ENCODE results near the gene OPTN.

OPTN gene

GRCh38 chr10:13158401-13158800, 58.4 kb downstream of the OPTN start:
- DNase-seq (ENCODE audit: low read depth), result no peak
- TF ChIP-seq CTCF (IDR thresholded peaks at IDR 0.05; ENCODE audit: control insufficient read depth, insufficient read depth, low read depth, low read length, missing control alignments), result no peak
- H3K4me3 ChIP-seq (ENCODE audit: control insufficient read depth, low read depth, low read length), result no peak overlapping the region

DNA sequence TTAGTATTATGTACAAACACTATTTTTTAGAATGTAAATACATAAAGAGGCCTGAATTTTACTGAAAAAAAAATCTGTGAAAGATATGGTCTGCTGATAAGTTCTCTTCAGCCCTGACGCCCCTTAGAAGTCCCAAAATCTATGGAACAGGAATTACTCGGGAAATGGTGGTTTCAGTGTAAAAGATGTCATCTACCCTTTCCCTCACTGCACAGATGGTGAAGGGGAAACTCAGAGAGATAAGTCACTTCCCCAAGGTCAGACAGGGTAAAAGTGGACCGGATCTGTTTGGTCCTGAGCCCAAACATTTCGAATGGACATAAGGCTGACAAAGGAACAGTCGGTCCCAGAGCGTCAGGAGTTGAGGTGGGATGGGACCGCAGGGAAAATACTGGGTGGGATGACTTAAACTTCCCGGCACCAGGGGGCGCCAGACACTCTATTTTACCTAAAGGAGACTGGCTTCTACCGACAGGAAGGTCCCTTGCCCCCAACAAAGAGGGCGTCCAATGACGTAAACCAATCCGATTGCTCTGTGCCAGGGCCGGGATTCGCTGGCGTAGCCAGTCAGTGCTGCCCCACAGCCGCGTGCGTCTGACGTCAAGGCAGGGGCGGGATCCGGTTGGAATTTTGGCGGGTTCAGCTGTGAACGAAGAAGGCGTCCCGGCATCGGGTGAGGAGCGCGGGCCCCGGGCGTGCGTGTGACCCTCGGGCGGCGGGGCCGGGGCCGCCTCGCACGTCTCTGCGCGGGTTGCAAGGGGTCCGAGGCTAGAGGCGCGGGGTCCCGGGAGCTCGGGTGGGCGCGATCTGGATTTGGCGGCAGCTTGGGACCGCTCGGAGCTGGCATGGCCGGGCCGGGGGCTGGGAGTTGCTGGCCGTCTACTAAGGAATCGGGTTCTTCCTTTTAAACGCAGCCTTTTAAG, 61.2 kb downstream of the OPTN start, which contains the start of gene MCM10:
Gene MCM10, plus strand, starts transcription at position 625 of the 923 bp plus-strand sequence. CDS start 2,645 bp downstream, outside the sequence.
- peak; percentile 98 for DNase-seq (ENCODE audit: low read depth)
- TF ChIP-seq CTCF (IDR thresholded peaks at IDR 0.05; ENCODE audit: control insufficient read depth, insufficient read depth, low read depth, low read length, missing control alignments), result peak; percentile 81
- H3K4me3 ChIP-seq (ENCODE audit: control insufficient read depth, low read depth, low read length), result peak within 1 kb of the TSS; percentile 53

GRCh38 chr10:13161857-13162271, 61.9 kb downstream of the OPTN start:
- no peak for TF ChIP-seq CTCF (IDR thresholded peaks at IDR 0.05; ENCODE audit: control insufficient read depth, insufficient read depth, low read depth, low read length, missing control alignments)
- peak overlapping the region; percentile 53 for H3K4me3 ChIP-seq (ENCODE audit: control insufficient read depth, low read depth, low read length)
- no peak for DNase-seq (ENCODE audit: low read depth)

DNA sequence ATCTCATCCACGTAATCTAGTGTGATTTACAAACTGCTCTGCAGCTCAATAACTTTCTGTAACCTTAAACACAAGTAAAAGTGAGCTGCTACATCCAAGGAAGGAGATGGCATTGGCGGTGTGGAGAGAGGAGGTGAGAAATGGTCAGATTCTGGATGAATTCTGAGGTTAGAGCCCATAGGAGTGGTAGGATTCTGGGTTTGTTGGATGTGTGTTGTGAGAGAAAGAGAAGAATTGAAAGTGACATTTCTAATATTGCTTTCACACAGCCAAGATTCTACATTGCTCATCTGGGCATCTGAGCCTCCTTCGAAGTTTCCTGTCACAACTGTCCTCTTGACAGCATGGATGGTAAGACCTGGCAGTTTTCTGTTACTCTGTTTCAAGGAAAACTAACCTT, 63.9 kb downstream of the OPTN start:
- no peak for DNase-seq (ENCODE audit: low read depth)
- no peak for TF ChIP-seq CTCF (IDR thresholded peaks at IDR 0.05; ENCODE audit: control insufficient read depth, insufficient read depth, low read depth, low read length, missing control alignments)
- no peak overlapping the region for H3K4me3 ChIP-seq (ENCODE audit: control insufficient read depth, low read depth, low read length)

DNA sequence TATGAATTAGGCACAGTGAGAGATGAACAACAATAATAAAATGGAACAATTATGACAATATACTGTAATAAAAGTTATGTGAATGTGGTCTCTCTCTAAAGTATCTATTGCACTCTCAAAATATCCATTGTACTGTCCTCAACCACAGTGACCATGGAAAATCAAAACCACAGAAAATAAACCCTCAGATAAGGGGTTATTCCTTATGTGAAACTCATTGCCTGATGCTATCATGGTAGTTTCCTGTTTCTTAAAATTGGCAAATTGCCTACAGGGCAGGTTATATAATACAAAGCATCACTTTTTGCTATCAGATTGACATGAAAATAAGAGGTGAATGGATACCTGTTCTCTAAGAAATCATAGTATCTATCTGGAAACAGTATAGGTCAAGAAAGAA, 65.2 kb downstream of the OPTN start:
- H3K4me3 ChIP-seq (ENCODE audit: control insufficient read depth, low read depth, low read length), result no peak overlapping the region
- no peak for DNase-seq (ENCODE audit: low read depth)
- no peak for TF ChIP-seq CTCF (IDR thresholded peaks at IDR 0.05; ENCODE audit: control insufficient read depth, insufficient read depth, low read depth, low read length, missing control alignments)

- no peak for DNase-seq (ENCODE audit: low read depth)
- no peak for TF ChIP-seq CTCF (IDR thresholded peaks at IDR 0.05; ENCODE audit: control insufficient read depth, insufficient read depth, low read depth, low read length, missing control alignments)
- H3K4me3 ChIP-seq (ENCODE audit: control insufficient read depth, low read depth, low read length), result no peak overlapping the region
Observed at GRCh38 chr10:13167568-13167967, 67.6 kb downstream of the OPTN start.
